ENCODE results near the gene GRM8. TPM values are rescaled to one million over a fixed set of nuclear protein-coding genes. Genes with fewer than 3 reads are reported as not detected.

GRM8 gene
- total RNA-seq, 1 donor from 2014 or later: 0.51 TPM

GRCh38 chr7:127266047-127266446, 13.3 kb upstream of the GRM8 start:
- no peak for DNase-seq (ENCODE audit: extremely low spot score, unreplicated experiment)
- Mint-ChIP-seq H3K36me3 (ENCODE audit: unreplicated experiment) (no peaks in the 10 kb centered on the region), H3K27me3 (ENCODE audit: unreplicated experiment) (peaks cover 11% of the 10 kb centered on the region), H3K4me1 (ENCODE audit: unreplicated experiment) (no peaks in the 10 kb centered on the region), H3K27ac (ENCODE audit: unreplicated experiment) (no peak overlapping the region), H3K4me3 (ENCODE audit: unreplicated experiment) (no peak overlapping the region), H3K9me3 (ENCODE audit: unreplicated experiment) (no peaks in the 10 kb centered on the region)
- no peak for TF ChIP-seq CTCF (IDR thresholded peaks at IDR 0.05)

- DNase-seq (ENCODE audit: extremely low spot score, unreplicated experiment): no peak
- Mint-ChIP-seq H3K4me3 (ENCODE audit: unreplicated experiment) (no peak overlapping the region), H3K27ac (ENCODE audit: unreplicated experiment) (no peak overlapping the region), H3K27me3 (ENCODE audit: unreplicated experiment) (peaks cover 11% of the 10 kb centered on the region), H3K9me3 (ENCODE audit: unreplicated experiment) (no peaks in the 10 kb centered on the region), H3K4me1 (ENCODE audit: unreplicated experiment) (no peaks in the 10 kb centered on the region), H3K36me3 (ENCODE audit: unreplicated experiment) (no peaks in the 10 kb centered on the region)
- no peak for TF ChIP-seq CTCF (IDR thresholded peaks at IDR 0.05)
These were observed 11.5 kb upstream of the GRM8 start for GRCh38 chr7:127264219-127264618.

GRCh38 chr7:127258111-127258510, 5.4 kb upstream of the GRM8 start:
- Mint-ChIP-seq H3K4me1 (ENCODE audit: unreplicated experiment) (no peaks in the 10 kb centered on the region), H3K4me3 (ENCODE audit: unreplicated experiment) (no peak overlapping the region), H3K27me3 (ENCODE audit: unreplicated experiment) (peaks cover 27% of the 10 kb centered on the region), H3K9me3 (ENCODE audit: unreplicated experiment) (no peaks in the 10 kb centered on the region), H3K36me3 (ENCODE audit: unreplicated experiment) (no peaks in the 10 kb centered on the region), H3K27ac (ENCODE audit: unreplicated experiment) (no peak overlapping the region)
- no peak for TF ChIP-seq CTCF (IDR thresholded peaks at IDR 0.05)
- no peak for DNase-seq (ENCODE audit: extremely low spot score, unreplicated experiment)

- Mint-ChIP-seq H3K9me3 (ENCODE audit: unreplicated experiment) (no peaks in the 10 kb centered on the region), H3K4me1 (ENCODE audit: unreplicated experiment) (peaks cover 6% of the 10 kb centered on the region), H3K27me3 (ENCODE audit: unreplicated experiment) (peaks cover 32% of the 10 kb centered on the region), H3K36me3 (ENCODE audit: unreplicated experiment) (no peaks in the 10 kb centered on the region), H3K27ac (ENCODE audit: unreplicated experiment) (no peak overlapping the region), H3K4me3 (ENCODE audit: unreplicated experiment) (no peak overlapping the region)
- no peak for TF ChIP-seq CTCF (IDR thresholded peaks at IDR 0.05)
- DNase-seq (ENCODE audit: extremely low spot score, unreplicated experiment): no peak
These were observed 4.3 kb upstream of the GRM8 start for GRCh38 chr7:127257086-127257485.

GRCh38 chr7:127256041-127256725, 3.4 kb upstream of the GRM8 start:
- TF ChIP-seq CTCF (IDR thresholded peaks at IDR 0.05): no peak
- peaks cover 10% of the 10 kb centered on the region for H3K4me1 Mint-ChIP-seq (ENCODE audit: unreplicated experiment)
- no peak overlapping the region for H3K4me3 Mint-ChIP-seq (ENCODE audit: unreplicated experiment)
- no peak overlapping the region for H3K27ac Mint-ChIP-seq (ENCODE audit: unreplicated experiment)
- no peaks in the 10 kb centered on the region for H3K9me3 Mint-ChIP-seq (ENCODE audit: unreplicated experiment)
- H3K36me3 Mint-ChIP-seq (ENCODE audit: unreplicated experiment): no peaks in the 10 kb centered on the region
- H3K27me3 Mint-ChIP-seq (ENCODE audit: unreplicated experiment): peaks cover 33% of the 10 kb centered on the region
- DNase-seq (ENCODE audit: extremely low spot score, unreplicated experiment): no peak
